K562 (cell line): ENCODE results near the gene PIGL. TPM values are rescaled to one million over a fixed set of nuclear protein-coding genes. Genes with fewer than 3 reads are reported as not detected.

Experiments
- HDAC1 ChIP-seq, 2 experiments: fragments of 450-650 bp; IDR thresholded peaks; 2 replicates each; pipeline ENCODE4 v1.6.1; 2016 to 2017; ENCODE audit warnings: inconsistent platforms in 1 of 2, mild to moderate bottlenecking in 1 of 2, moderate library complexity in 1 of 2
- KAT7 ChIP-seq: sonication (generic); formaldehyde crosslinking; IDR thresholded peaks from 2 replicates; pipeline ENCODE4 v1.8.0; 2022; ENCODE audit warnings: missing genetic modification reagents, mild to moderate bottlenecking, borderline replicate concordance
- MCM3 ChIP-seq: fragments of 450-650 bp; IDR thresholded peaks from 2 replicates; pipeline ENCODE4 v1.6.1; 2016
- MYC ChIP-seq, 2 experiments: fragments of 250-450 bp in 1 of 2; sonication (Bioruptor Pico) in 1 of 2; IDR thresholded peaks; 2 replicates each; pipeline versions ENCODE4 v1.5.1 to v1.6.1; 2012 to 2021; ENCODE audit warnings: low read depth in 2 of 2, borderline replicate concordance in 1 of 2, improper control_type of control experiment in 1 of 2, low read length in 1 of 2, mild to moderate bottlenecking in 1 of 2, moderate library complexity in 1 of 2
- PCBP1 ChIP-seq: fragments of 200-400 bp; formaldehyde crosslinking; IDR thresholded peaks from 2 replicates; pipeline ENCODE4 v1.6.1; 2018; ENCODE audit warnings: mild to moderate bottlenecking, low read depth, low read length; ENCODE audit not compliant: poor library complexity, severe bottlenecking
- SNRNP70 ChIP-seq: fragments of 200-400 bp; formaldehyde crosslinking; optimal IDR thresholded peaks from 2 replicates; pipeline ENCODE3; 2017; ENCODE audit warnings: low read depth, low read length
- TOE1 ChIP-seq, 2 experiments: fragments of 450-650 bp in 1 of 2; sonication (generic) in 1 of 2; formaldehyde crosslinking in 1 of 2; IDR thresholded peaks; 2 replicates each; pipeline versions ENCODE4 v1.7.1 to v1.8.0; 2016 to 2022; ENCODE audit warnings: borderline replicate concordance in 2 of 2, mild to moderate bottlenecking in 2 of 2, antibody characterized with exemption in 1 of 2, inconsistent platforms in 1 of 2, low read depth in 1 of 2, missing genetic modification reagents in 1 of 2, moderate library complexity in 1 of 2
- ZFPM2 ChIP-seq: fragments of 250-450 bp; sonication (Bioruptor Pico); IDR thresholded peaks from 2 replicates; pipeline ENCODE4 v1.5.1; 2022; ENCODE audit warnings: mild to moderate bottlenecking
- ZNF146 ChIP-seq: IDR thresholded peaks from one replicate; pipeline ENCODE4 v1.6.1; 2018; ENCODE audit warnings: missing compliant biosample characterization; ENCODE audit not compliant: unreplicated experiment
- ZNF175 ChIP-seq: fragments of 200-800 bp; sonication (Bioruptor generic); IDR thresholded peaks from 2 replicates; pipeline ENCODE4 v1.6.1; 2016; ENCODE audit warnings: low read depth, mild to moderate bottlenecking, missing genetic modification characterization, missing compliant biosample characterization
- polyA plus RNA-seq, 8 experiments: library from polyadenylated mRNA; depleted of rRNA in 4 of 8; stranded (reverse) in 5 of 8; unstranded in 3 of 8; fragments of >200 nt; fragmentation: Nextera tagmentation in 2 of 8; fragmentation: Illumina TruSeq in 1 of 8; extraction: Ambion mirVana in 2 of 8; extraction: Trizol in 1 of 8; gene quantifications; 2 replicates each; pipeline versions ENCODE4 v1.2.1 to v1.2.3, GENCODE V29; 2011 to 2014; ENCODE audit warnings: inconsistent platforms in 1 of 8, missing spikeins in 1 of 8
- total RNA-seq, 7 experiments: library from RNA; depleted of rRNA in 6 of 7; stranded (reverse); fragments of >200 nt in 6 of 7; fragmentation: Illumina TruSeq in 2 of 7; extraction: Trizol in 2 of 7; gene quantifications; 2 replicates each; pipeline versions ENCODE4 v1.2.1 to v1.2.3, GENCODE V29; 2011 to 2021; ENCODE audit warnings: low replicate concordance in 1 of 7
- TF ChIP-seq, protein P1 (sequence below): fragments of 450-650 bp; formaldehyde crosslinking; IDR thresholded peaks from 2 replicates; pipeline ENCODE4 v1.4.0; 2020; ENCODE audit warnings: mild to moderate bottlenecking, mixed read lengths
- TF ChIP-seq, protein P2 (sequence below): fragments of 450-650 bp; IDR thresholded peaks from 2 replicates; pipeline ENCODE4 v1.6.1; 2016
- TF ChIP-seq, protein P3 (sequence below), 2 experiments: fragments of 150-350 bp in 1 of 2; IDR thresholded peaks; 2 replicates each; pipeline ENCODE4 v1.6.1; 2012 to 2016; ENCODE audit warnings: low read depth in 2 of 2, low read length in 2 of 2, mild to moderate bottlenecking in 1 of 2, moderate library complexity in 1 of 2
- TF ChIP-seq, protein P4 (sequence below): IDR thresholded peaks from 2 replicates; pipeline ENCODE4 v1.6.1; 2012; ENCODE audit warnings: low read depth, low read length, improper control_type of control experiment, borderline replicate concordance
- TF ChIP-seq, protein P5 (sequence below): fragments of 250-450 bp; sonication (Bioruptor Pico); IDR thresholded peaks from 2 replicates; pipeline ENCODE4 v1.8.0; 2022; ENCODE audit warnings: moderate library complexity, mild to moderate bottlenecking, inconsistent platforms

Gene PIGL
- total and polyA plus RNA-seq, 9 of the 15 experiments (the other 6 are each of a cell fraction or from before 2014, with no cell fraction given): 19.9 to 55.3 (median 29.6) TPM

DNA sequence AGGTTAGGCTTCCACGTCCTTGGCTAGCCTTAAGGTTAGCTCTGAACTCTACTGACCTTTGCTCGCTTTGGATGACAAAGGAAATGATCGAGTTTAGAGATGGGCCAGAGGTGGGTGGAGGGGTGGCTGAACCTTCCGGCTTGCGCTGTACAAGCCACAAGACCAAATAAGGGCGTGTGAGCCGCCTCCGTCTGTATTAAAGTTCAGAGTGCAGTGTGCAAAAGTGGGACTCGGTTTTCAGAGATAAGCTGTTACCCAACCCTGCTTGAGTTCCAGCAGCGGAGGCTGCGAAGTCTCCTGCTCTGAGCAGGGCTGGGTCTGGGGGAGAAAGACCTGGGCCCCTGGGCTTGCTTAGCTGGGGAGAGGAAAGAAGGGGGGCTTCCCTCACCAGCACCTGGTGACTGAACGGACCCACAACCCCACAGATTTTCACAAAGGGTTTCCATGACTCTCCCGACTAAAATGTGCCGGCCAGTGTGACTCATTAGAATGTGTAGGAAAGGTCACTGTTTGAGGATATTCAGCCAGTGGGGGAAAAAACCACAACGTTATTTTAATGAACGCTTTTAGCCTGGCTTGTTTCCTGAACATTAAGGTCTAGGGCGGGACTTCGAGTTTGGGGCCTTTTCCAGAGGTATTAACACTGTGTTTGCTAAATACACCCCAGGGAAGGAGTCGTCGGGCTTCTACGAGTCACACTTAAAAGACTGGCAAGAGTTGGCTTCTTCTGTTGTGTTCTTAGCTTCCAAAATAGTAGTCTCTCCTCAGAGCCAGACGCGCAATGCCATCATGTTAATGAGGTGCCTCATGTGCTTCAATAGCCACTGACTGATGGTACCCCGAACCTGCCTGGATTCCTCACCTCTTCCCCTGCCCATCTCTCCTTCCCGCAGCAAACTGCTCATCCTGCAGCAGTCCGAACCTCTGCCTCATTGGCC is 69.3 kb downstream of the PIGL start (continued):
- TF ChIP-seq TOE1 (IDR thresholded peaks at IDR 0.05; ENCODE audit: borderline replicate concordance) (no peak), TOE1 (CRISPR knock-in tag; IDR thresholded peaks at IDR 0.05; ENCODE audit: borderline replicate concordance, low read depth) (no peak), KAT7 (no peak), ZFPM2 (CRISPR knock-in tag) (no peak), PCBP1 (no peak), MYC (IDR thresholded peaks at IDR 0.05; ENCODE audit: low read depth, low read length) (peak; percentile 32; the same call in 1 of the 2 replicates), MYC (CRISPR knock-in tag; IDR thresholded peaks at IDR 0.05; ENCODE audit: borderline replicate concordance, low read depth) (no peak), ZNF175 (CRISPR knock-in tag) (peak; percentile 61), SNRNP70 (no peak), ZNF146 (CRISPR knock-in tag) (no peak), MCM3 (no peak), HDAC1 (IDR thresholded peaks at IDR 0.05) (no peak)
- TF ChIP-seq, protein P1, sequence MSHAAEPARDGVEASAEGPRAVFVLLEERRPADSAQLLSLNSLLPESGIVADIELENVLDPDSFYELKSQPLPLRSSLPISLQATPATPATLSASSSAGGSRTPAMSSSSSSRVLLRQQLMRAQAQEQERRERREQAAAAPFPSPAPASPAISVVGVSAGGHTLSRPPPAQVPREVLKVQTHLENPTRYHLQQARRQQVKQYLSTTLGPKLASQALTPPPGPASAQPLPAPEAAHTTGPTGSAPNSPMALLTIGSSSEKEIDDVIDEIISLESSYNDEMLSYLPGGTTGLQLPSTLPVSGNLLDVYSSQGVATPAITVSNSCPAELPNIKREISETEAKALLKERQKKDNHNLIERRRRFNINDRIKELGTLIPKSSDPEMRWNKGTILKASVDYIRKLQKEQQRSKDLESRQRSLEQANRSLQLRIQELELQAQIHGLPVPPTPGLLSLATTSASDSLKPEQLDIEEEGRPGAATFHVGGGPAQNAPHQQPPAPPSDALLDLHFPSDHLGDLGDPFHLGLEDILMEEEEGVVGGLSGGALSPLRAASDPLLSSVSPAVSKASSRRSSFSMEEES: no peak
- TF ChIP-seq, protein P2, sequence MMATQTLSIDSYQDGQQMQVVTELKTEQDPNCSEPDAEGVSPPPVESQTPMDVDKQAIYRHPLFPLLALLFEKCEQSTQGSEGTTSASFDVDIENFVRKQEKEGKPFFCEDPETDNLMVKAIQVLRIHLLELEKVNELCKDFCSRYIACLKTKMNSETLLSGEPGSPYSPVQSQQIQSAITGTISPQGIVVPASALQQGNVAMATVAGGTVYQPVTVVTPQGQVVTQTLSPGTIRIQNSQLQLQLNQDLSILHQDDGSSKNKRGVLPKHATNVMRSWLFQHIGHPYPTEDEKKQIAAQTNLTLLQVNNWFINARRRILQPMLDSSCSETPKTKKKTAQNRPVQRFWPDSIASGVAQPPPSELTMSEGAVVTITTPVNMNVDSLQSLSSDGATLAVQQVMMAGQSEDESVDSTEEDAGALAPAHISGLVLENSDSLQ: no peak
- TF ChIP-seq, protein P3, sequence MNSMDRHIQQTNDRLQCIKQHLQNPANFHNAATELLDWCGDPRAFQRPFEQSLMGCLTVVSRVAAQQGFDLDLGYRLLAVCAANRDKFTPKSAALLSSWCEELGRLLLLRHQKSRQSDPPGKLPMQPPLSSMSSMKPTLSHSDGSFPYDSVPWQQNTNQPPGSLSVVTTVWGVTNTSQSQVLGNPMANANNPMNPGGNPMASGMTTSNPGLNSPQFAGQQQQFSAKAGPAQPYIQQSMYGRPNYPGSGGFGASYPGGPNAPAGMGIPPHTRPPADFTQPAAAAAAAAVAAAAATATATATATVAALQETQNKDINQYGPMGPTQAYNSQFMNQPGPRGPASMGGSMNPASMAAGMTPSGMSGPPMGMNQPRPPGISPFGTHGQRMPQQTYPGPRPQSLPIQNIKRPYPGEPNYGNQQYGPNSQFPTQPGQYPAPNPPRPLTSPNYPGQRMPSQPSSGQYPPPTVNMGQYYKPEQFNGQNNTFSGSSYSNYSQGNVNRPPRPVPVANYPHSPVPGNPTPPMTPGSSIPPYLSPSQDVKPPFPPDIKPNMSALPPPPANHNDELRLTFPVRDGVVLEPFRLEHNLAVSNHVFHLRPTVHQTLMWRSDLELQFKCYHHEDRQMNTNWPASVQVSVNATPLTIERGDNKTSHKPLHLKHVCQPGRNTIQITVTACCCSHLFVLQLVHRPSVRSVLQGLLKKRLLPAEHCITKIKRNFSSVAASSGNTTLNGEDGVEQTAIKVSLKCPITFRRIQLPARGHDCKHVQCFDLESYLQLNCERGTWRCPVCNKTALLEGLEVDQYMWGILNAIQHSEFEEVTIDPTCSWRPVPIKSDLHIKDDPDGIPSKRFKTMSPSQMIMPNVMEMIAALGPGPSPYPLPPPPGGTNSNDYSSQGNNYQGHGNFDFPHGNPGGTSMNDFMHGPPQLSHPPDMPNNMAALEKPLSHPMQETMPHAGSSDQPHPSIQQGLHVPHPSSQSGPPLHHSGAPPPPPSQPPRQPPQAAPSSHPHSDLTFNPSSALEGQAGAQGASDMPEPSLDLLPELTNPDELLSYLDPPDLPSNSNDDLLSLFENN (IDR thresholded peaks at IDR 0.05; ENCODE audit: low read depth in 2 of 2, low read length in 2 of 2): 0 out of 4 replicates have a peak, but pooled peaks of 1 of the 2 experiments have one; percentile 17
- TF ChIP-seq, protein P4, sequence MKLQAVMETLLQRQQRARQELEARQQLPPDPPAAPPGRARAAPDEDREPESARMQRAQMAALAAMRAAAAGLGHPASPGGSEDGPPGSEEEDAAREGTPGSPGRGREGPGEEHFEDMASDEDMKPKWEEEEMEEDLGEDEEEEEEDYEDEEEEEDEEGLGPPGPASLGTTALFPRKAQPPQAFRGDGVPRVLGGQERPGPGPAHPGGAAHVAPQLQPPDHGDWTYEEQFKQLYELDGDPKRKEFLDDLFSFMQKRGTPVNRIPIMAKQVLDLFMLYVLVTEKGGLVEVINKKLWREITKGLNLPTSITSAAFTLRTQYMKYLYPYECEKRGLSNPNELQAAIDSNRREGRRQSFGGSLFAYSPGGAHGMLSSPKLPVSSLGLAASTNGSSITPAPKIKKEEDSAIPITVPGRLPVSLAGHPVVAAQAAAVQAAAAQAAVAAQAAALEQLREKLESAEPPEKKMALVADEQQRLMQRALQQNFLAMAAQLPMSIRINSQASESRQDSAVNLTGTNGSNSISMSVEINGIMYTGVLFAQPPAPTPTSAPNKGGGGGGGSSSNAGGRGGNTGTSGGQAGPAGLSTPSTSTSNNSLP: no peak
- TF ChIP-seq, protein P5, sequence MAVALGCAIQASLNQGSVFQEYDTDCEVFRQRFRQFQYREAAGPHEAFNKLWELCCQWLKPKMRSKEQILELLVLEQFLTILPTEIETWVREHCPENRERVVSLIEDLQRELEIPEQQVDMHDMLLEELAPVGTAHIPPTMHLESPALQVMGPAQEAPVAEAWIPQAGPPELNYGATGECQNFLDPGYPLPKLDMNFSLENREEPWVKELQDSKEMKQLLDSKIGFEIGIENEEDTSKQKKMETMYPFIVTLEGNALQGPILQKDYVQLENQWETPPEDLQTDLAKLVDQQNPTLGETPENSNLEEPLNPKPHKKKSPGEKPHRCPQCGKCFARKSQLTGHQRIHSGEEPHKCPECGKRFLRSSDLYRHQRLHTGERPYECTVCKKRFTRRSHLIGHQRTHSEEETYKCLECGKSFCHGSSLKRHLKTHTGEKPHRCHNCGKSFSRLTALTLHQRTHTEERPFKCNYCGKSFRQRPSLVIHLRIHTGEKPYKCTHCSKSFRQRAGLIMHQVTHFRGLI (CRISPR knock-in tag): no peak
